Activated T-helper 1 cell treated with anti-CD3 and anti-CD28 coated beads, Interleukin-12 subunit alpha, Interleukin-12 subunit beta, Interleukin-2, Interleukin-4 antibody, amounts not matched to agents 30 ng/mL and 10 ng/mL and 1 ng/mL, durations not matched to agents 14 hours and 24 hours and 36 hours (primary cell): Measurements from ENCODE around the gene FLNA. TPM values are rescaled to one million over a fixed set of nuclear protein-coding genes. Genes with fewer than 3 reads are reported as not detected.

ENCODE experiments used
- DNase-seq: peaks from one replicate; pipeline ENCODE4 v3.0.0; 2021; ENCODE audit warnings: low spot score
- H3K27ac Mint-ChIP-seq: one replicate; pipeline ENCODE4 v1.8.0; 2021; ENCODE audit warnings: mild to moderate bottlenecking, mixed read lengths
- H3K27me3 Mint-ChIP-seq: one replicate; pipeline ENCODE4 v1.8.0; 2022; ENCODE audit warnings: mild to moderate bottlenecking, moderate library complexity, mixed read lengths; ENCODE audit not compliant: insufficient read depth
- H3K36me3 Mint-ChIP-seq: one replicate; pipeline ENCODE4 v1.8.0; 2021; ENCODE audit warnings: low read depth, mixed read lengths
- H3K4me1 Mint-ChIP-seq: one replicate; pipeline ENCODE4 v1.8.0; 2021; ENCODE audit warnings: low read depth, mixed read lengths
- H3K4me3 Mint-ChIP-seq: one replicate; pipeline ENCODE4 v1.8.0; 2021; ENCODE audit warnings: mild to moderate bottlenecking, moderate library complexity, mixed read lengths
- H3K9me3 Mint-ChIP-seq: one replicate; pipeline ENCODE4 v1.8.0; 2021; ENCODE audit warnings: mixed read lengths
- intact Hi-C: fragments of 100-400 bp; cut with micrococcal nuclease; formaldehyde crosslinking; loops from one replicate; pipeline ENCODE4 v1.15.1; 2024
- total RNA-seq: library from RNA; stranded (reverse); gene quantifications from 2 replicates; pipeline ENCODE4 v1.2.3, GENCODE V29; 2022

The FLNA gene, protein sequence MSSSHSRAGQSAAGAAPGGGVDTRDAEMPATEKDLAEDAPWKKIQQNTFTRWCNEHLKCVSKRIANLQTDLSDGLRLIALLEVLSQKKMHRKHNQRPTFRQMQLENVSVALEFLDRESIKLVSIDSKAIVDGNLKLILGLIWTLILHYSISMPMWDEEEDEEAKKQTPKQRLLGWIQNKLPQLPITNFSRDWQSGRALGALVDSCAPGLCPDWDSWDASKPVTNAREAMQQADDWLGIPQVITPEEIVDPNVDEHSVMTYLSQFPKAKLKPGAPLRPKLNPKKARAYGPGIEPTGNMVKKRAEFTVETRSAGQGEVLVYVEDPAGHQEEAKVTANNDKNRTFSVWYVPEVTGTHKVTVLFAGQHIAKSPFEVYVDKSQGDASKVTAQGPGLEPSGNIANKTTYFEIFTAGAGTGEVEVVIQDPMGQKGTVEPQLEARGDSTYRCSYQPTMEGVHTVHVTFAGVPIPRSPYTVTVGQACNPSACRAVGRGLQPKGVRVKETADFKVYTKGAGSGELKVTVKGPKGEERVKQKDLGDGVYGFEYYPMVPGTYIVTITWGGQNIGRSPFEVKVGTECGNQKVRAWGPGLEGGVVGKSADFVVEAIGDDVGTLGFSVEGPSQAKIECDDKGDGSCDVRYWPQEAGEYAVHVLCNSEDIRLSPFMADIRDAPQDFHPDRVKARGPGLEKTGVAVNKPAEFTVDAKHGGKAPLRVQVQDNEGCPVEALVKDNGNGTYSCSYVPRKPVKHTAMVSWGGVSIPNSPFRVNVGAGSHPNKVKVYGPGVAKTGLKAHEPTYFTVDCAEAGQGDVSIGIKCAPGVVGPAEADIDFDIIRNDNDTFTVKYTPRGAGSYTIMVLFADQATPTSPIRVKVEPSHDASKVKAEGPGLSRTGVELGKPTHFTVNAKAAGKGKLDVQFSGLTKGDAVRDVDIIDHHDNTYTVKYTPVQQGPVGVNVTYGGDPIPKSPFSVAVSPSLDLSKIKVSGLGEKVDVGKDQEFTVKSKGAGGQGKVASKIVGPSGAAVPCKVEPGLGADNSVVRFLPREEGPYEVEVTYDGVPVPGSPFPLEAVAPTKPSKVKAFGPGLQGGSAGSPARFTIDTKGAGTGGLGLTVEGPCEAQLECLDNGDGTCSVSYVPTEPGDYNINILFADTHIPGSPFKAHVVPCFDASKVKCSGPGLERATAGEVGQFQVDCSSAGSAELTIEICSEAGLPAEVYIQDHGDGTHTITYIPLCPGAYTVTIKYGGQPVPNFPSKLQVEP (N-terminal part only)
- 854 and 873 TPM in 2 replicates for total RNA-seq

DNA sequence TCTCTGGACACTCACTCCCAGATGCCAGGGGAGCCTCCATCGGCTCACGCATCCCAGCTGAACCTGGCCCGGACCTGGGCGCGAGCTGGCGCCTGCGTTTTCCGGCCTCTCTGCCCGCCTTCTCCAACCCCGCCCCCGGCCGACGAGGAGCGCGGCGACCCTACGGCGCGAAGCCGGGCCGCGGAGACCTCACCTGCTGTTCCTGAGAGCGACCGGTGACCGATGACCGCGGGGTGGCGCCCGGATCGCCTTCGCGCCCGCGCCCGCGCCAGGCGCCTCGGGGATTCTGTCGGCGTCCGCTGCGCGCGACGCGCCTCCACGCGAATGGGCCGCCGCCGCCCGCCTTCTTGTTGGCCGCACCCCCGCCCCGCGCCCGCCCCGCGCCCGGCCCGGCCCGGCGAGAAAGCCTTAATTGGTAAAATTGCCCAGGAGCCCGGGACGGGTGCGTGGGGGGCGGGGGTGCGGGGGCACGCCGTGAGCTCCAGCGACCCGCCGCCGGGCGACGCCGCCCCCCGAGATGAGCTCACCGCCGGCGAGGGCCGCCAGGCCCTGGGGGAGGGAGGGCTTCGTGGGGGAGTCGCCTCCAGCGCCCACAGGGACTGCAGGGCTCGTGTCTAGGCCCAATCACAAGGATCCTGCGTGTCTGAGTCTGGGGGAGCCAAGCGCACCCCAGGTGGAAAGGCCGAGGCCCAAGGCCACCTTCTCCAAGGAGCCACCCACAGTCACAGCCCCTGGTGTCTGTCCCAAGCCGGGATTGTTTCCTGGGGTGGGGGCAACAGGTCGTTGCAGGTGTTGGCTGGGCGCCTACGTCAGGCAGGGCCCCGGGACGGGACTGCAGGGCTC, at the start of gene FLNA:
Gene FLNA (minus strand): TSS at position 322 of the 843 bp plus-strand sequence. CDS start 3,389 bp downstream, outside the sequence.
- Mint-ChIP-seq H3K27ac (peak within 1 kb of the TSS; percentile 31), H3K4me1 (peaks cover 9% of the 10 kb centered on the region), H3K36me3 (peaks cover 6% of the 10 kb centered on the region), H3K27me3 (no peaks in the 10 kb centered on the region), H3K4me3 (peak within 1 kb of the TSS; percentile 82), H3K9me3 (no peaks in the 10 kb centered on the region)
- intact Hi-C loops = no loop called here
- DNase-seq = no peak

DNA sequence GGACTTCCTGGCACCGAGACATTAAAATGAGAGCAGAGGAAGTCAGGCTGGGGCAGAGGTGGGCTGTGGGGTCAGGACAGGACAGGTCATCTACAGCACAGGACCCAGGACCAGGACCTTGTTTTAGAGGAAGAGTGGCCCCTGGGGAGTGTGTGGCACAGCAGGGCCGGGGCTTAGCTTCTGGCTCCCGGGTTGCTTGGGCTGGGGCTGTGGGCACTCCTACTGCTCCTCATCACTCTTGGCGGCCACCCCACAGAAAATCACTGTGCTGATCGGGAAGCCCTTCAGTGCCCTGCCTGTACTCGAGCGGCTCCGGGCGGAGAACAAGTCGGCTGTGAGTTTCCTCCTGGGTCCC, 45.9 kb upstream of the FLNA start:
- Mint-ChIP-seq H3K4me1 (no peaks in the 10 kb centered on the region), H3K27ac (no peak overlapping the region), H3K36me3 (peaks cover 5% of the 10 kb centered on the region), H3K9me3 (no peaks in the 10 kb centered on the region), H3K27me3 (no peaks in the 10 kb centered on the region), H3K4me3 (no peak overlapping the region)
- no peak for DNase-seq
- intact Hi-C loops = no loop called here

DNA sequence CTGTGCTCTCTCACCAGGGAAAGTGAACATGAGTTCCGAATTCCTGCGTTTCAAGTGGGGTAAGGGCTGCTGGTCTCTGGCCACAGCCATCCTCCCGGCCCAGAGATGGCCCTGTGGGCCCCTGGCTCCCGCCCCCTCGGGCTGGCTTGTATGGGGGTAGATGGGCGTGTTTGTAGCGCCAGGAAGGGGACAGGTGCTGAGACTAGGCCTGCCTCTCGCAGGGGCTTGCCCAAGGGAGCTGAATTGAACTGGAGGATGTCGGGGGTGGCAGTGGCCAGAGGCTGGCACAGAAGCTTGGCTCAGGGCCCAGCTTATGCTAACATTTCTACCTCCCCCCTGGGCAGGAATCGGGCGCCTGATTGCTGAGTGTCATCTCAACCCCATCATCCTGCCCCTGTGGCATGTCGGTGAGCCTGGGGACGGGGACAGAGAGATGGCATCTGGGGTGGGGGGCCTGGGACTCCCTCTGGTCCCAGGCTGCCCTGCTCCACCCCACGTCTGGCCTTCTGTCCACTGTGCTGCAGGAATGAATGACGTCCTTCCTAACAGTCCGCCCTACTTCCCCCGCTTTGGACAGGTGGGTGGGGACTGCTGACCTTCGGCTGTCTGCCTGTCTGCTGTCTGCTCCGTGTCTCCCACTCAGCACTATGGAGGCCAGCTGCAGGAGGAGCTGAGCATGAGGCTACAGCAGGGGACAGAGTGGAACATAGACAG, 45.4 kb upstream of the FLNA start:
- peaks cover 8% of the 10 kb centered on the region for H3K36me3 Mint-ChIP-seq
- H3K27ac Mint-ChIP-seq = no peak overlapping the region
- no peak for DNase-seq
- no peaks in the 10 kb centered on the region for H3K4me1 Mint-ChIP-seq
- intact Hi-C loops = no loop called here
- H3K27me3 Mint-ChIP-seq = no peaks in the 10 kb centered on the region
- H3K4me3 Mint-ChIP-seq = no peak overlapping the region
- no peaks in the 10 kb centered on the region for H3K9me3 Mint-ChIP-seq

DNA sequence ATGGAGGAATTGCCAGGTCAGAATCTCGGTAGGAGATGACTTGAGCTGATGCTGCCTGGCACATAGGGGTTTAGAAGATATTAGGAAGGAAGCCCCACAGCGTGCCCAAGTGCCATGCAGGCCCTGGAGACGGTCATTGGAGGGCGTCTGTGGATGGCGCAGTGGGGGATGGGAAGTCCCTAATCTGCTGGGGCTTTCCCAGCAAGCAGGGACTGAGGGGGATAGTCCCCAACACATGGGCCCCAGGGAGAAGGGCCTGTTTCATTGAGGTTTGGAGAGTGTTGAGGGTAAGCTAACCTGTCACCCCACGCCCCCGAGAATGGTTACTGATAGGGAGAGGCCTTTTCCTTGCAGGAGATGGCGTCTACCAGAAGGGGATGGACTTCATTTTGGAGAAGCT, 44.8 kb upstream of the FLNA start:
- peaks cover 8% of the 10 kb centered on the region for H3K36me3 Mint-ChIP-seq
- no peaks in the 10 kb centered on the region for H3K27me3 Mint-ChIP-seq
- no peaks in the 10 kb centered on the region for H3K9me3 Mint-ChIP-seq
- H3K27ac Mint-ChIP-seq = no peak overlapping the region
- no peak overlapping the region for H3K4me3 Mint-ChIP-seq
- no peak for DNase-seq
- intact Hi-C loops = no loop called here
- H3K4me1 Mint-ChIP-seq = no peaks in the 10 kb centered on the region

DNA sequence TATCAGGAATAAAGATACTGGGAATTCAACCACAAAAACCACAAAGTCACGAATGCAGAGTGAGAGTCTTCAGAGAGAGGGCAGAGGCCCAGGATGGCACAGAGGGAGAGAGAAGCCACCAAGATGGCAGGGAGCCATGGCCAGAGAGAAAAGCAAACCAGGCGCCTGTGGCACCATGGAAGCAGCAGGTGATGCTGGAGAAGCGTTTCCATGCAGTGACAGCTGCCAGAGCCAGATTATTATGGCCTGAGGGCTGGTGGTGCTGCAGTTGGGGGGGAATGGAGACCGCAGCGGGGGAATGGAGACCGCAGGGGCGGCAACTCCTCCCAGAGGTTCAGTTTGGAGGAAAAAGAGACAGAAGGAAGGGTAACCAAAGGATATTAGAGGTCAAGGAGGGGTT, 42.7 kb upstream of the FLNA start:
- no peak for DNase-seq
- H3K4me1 Mint-ChIP-seq = peaks cover 5% of the 10 kb centered on the region
- H3K36me3 Mint-ChIP-seq = peaks cover 10% of the 10 kb centered on the region
- no peak overlapping the region for H3K4me3 Mint-ChIP-seq
- no peak overlapping the region for H3K27ac Mint-ChIP-seq
- intact Hi-C loops = no loop called here
- no peaks in the 10 kb centered on the region for H3K9me3 Mint-ChIP-seq
- no peaks in the 10 kb centered on the region for H3K27me3 Mint-ChIP-seq

DNA sequence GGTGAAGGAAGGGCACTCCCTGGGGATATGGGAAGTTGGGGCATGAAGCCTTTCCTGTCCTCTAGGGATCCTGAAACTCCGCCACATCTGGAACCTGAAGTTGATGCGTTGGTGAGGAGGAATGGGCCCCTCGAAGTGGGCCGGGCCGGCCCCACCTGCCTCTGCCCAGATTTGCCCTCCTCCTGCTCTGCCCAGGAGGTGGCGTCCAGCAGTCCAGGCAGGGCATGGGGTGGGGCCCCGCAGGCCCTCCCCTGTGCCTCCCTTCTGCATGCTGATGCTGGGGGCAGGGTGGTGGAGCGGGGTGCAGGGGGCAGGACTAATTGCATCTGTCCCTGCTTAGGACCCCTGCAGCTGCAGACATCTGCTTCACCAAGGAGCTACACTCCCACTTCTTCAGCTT, 38.7 kb upstream of the FLNA start:
- H3K27me3 Mint-ChIP-seq = no peaks in the 10 kb centered on the region
- no peaks in the 10 kb centered on the region for H3K9me3 Mint-ChIP-seq
- peak overlapping the region; percentile 83 for H3K4me3 Mint-ChIP-seq
- H3K4me1 Mint-ChIP-seq = peaks cover 12% of the 10 kb centered on the region
- intact Hi-C loops = loop anchor here (5.0 kb wide), 2 partner anchors 64 to 316 kb away; partner anchors contain the start of genes LAGE3 and MECP2
- peaks cover 10% of the 10 kb centered on the region for H3K36me3 Mint-ChIP-seq
- H3K27ac Mint-ChIP-seq = peak overlapping the region; percentile 86
- no peak for DNase-seq

DNA sequence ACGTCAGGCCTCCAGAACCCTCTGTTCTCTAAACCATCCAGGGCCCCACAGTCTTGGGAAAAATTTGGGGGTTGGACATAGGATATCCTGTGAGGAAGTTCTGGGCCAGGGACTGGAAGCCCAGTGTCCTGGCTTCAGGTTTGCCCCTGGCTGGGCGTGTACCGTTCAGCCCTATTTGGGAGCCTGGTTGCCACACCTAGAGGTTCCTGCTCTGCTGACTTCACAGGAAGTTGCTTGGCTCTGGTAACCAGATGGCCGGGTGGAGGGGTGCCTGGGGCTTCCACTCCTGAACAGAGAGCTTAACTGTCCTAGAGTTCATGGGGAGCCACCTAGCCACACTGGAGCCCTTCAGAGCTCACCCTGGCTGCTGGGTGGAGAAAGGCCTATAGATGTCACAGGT, 38.0 kb upstream of the FLNA start:
- no peak for DNase-seq
- peak overlapping the region; percentile 86 for H3K27ac Mint-ChIP-seq
- H3K9me3 Mint-ChIP-seq = no peaks in the 10 kb centered on the region
- peaks cover 12% of the 10 kb centered on the region for H3K4me1 Mint-ChIP-seq
- peak overlapping the region; percentile 83 for H3K4me3 Mint-ChIP-seq
- intact Hi-C loops = loop anchor here (1.0 to 5.0 kb wide), 4 partner anchors 16 to 315 kb away; partner anchors contain the start of genes ATP6AP1, LAGE3 and MECP2
- peaks cover 10% of the 10 kb centered on the region for H3K36me3 Mint-ChIP-seq
- H3K27me3 Mint-ChIP-seq = no peaks in the 10 kb centered on the region

DNA sequence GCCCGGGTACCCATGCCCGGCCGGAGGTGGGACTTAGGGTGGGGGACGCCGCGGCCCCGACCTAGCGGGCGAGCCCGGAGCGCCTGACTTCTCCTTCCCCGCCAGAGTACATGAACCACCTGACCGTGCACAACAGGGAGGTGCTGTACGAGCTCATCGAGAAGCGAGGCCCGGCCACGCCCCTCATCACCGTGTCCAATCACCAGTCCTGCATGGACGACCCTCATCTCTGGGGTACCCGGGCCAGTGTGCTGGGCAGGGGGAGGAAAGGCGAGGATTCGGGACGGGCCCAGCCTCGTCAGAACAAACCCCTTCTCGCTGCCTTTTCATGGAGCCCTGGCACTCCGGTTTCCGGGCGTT, 37.5 kb upstream of the FLNA start:
- peak overlapping the region; percentile 86 for H3K27ac Mint-ChIP-seq
- peaks cover 12% of the 10 kb centered on the region for H3K4me1 Mint-ChIP-seq
- H3K36me3 Mint-ChIP-seq = peaks cover 10% of the 10 kb centered on the region
- peak overlapping the region; percentile 83 for H3K4me3 Mint-ChIP-seq
- intact Hi-C loops = loop anchor here (1.0 to 5.0 kb wide), 6 partner anchors 16 to 315 kb away; partner anchors contain the start of genes ATP6AP1, LAGE3, MECP2 and SLC10A3
- no peaks in the 10 kb centered on the region for H3K27me3 Mint-ChIP-seq
- DNase-seq = peak; percentile 40
- no peaks in the 10 kb centered on the region for H3K9me3 Mint-ChIP-seq

DNA sequence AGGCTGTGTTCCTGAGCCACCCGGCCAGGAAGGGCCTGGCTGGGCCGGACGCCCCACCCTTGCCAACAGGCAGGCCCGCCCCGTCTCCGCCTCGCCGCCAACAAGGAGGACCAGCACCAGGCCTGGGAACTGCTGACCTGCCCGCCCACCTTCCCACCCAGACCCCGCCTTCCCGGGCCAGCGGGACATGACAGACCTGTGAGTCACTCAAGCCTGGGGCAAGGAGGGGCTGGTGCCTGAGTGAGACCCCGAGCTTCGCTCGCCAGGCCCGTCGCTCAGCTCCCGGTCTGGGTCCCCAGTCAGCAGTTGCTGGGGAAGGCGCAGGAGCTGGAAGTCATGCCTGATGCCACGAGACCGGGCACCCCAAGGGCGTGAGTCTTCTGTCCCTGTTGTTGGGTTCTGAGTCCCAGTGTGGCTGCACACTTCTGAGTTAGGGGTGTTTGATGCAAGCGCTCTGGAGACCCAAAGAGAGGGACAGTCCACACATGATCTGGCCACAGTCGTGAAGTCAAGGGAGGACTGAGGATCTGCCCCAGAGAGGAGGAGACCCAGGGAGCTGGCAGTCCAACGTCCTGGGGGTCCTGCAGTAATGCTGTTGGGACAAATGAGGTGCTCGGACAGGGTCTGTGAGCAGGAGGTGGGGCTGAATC, 34.9 kb upstream of the FLNA start, which contains the start of gene DNASE1L1:
Gene DNASE1L1 (minus strand): TSS at position 33 of the 650 bp plus-strand sequence. CDS start 3,686 bp downstream, outside the sequence.
- Mint-ChIP-seq H3K9me3 (no peaks in the 10 kb centered on the region), H3K27ac (peak within 1 kb of the TSS; percentile 44), H3K36me3 (peaks cover 6% of the 10 kb centered on the region), H3K4me3 (peak within 1 kb of the TSS; percentile 75), H3K4me1 (peaks cover 12% of the 10 kb centered on the region), H3K27me3 (no peaks in the 10 kb centered on the region)
- intact Hi-C loops = no loop called here
- DNase-seq = no peak

DNA sequence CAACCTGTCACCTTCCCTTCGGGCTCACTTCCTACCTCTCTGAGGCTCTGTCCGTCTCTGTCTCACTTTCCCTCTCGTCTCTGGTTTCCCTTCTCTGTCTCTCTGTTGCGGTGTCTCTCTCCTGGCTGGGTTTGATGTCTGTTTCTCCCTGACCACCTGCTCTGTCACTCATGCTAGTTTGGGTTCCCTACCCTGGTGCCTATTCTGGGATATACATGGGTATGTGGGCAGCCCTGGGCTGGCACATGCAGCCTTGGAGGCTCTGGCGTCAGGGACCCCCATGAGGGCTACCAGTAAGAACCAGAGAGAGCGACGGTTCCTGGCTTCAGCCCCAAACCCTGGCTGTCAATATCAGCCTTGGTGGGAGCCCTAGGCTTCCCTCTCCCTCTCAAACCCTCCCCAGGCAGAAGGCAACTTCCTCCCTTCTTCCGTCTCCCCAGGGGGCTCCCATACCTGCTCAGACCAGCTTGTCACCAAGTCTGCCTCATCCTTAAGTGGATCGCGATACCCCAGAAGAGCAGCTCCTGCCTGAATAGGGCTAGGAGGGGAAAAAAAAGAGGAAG, 34.3 kb upstream of the FLNA start:
- H3K27ac Mint-ChIP-seq = peak overlapping the region; percentile 44
- no peaks in the 10 kb centered on the region for H3K27me3 Mint-ChIP-seq
- intact Hi-C loops = no loop called here
- H3K4me3 Mint-ChIP-seq = peak overlapping the region; percentile 75
- peaks cover 6% of the 10 kb centered on the region for H3K36me3 Mint-ChIP-seq
- H3K9me3 Mint-ChIP-seq = no peaks in the 10 kb centered on the region
- peaks cover 12% of the 10 kb centered on the region for H3K4me1 Mint-ChIP-seq
- no peak for DNase-seq
